Tibial nerve (tissue), 4 donors: ENCODE measurements around the gene TMPRSS11B.

ENCODE experiments used
- EP300 ChIP-seq, 2 donors: sonication (generic); formaldehyde crosslinking; IDR thresholded peaks; one replicate each; pipeline ENCODE4 v1.6.1; 2017; ENCODE audit warnings: antibody characterized with exemption in 2 of 2, mild to moderate bottlenecking in 1 of 2
- POLR2A ChIP-seq, 2 donors: fragments of 450-650 bp; IDR thresholded peaks; one replicate each; pipeline ENCODE4 v1.6.1; 2017; ENCODE audit warnings: antibody characterized with exemption in 2 of 2, mild to moderate bottlenecking in 2 of 2, moderate library complexity in 2 of 2
- TF ChIP-seq, protein P1 (sequence below), 5 experiments: fragments of 200-600 bp in 3 of 5; fragments of 450-650 bp in 2 of 5; sonication (generic) in 3 of 5; IDR thresholded peaks; one replicate each; pipeline ENCODE4 v1.5.1; 2016 to 2019; ENCODE audit warnings: antibody characterized with exemption in 5 of 5, mild to moderate bottlenecking in 3 of 5, moderate library complexity in 2 of 5

DNA sequence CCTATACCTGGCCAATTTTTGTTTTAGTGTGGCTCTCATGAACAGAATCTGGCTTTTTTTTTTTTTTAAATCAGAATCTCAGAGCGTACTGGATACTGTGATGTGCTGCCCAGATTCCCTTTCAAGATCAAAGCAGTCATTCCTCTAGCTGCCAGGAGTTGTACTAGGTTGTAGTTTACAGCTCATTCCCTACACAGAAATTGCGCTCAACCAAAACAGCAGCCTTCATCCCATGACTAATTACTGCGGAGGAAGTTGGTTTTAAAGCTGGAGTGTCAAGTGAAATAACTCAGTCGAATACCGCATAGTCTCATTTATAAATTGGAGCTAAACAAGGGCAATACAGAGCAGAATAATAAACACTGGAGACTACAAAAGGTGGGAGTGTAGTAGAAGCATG is 12.2 kb upstream of the TMPRSS11B start:
- TF ChIP-seq, protein P1, sequence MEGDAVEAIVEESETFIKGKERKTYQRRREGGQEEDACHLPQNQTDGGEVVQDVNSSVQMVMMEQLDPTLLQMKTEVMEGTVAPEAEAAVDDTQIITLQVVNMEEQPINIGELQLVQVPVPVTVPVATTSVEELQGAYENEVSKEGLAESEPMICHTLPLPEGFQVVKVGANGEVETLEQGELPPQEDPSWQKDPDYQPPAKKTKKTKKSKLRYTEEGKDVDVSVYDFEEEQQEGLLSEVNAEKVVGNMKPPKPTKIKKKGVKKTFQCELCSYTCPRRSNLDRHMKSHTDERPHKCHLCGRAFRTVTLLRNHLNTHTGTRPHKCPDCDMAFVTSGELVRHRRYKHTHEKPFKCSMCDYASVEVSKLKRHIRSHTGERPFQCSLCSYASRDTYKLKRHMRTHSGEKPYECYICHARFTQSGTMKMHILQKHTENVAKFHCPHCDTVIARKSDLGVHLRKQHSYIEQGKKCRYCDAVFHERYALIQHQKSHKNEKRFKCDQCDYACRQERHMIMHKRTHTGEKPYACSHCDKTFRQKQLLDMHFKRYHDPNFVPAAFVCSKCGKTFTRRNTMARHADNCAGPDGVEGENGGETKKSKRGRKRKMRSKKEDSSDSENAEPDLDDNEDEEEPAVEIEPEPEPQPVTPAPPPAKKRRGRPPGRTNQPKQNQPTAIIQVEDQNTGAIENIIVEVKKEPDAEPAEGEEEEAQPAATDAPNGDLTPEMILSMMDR (IDR thresholded peaks at IDR 0.05) = no peak
- TF ChIP-seq EP300 (IDR thresholded peaks at IDR 0.05) (no peak), POLR2A (IDR thresholded peaks at IDR 0.05) (no peak)
